ENCODE results near the gene SPIN3.
"Not testable (repeated sequence)": the region's sequence is repeated elsewhere in the genome, so short reads cannot be mapped to it uniquely, and the experiment has no call there.

The SPIN3 gene

GRCh38 chrX:56974408-56974807, 20.9 kb downstream of the SPIN3 start:
- TF ChIP-seq BACH2 (CRISPR knock-in tag; IDR thresholded peaks at IDR 0.05; ENCODE audit: borderline replicate concordance): no peak
- no peak for ATAC-seq

GRCh38 chrX:56969559-56969958, 25.8 kb downstream of the SPIN3 start:
- TF ChIP-seq ZNF8 (CRISPR knock-in tag; IDR thresholded peaks at IDR 0.05): no peak
- no peak for TF ChIP-seq TSHZ2 (CRISPR knock-in tag; IDR thresholded peaks at IDR 0.05)
- no peak for TF ChIP-seq CSRNP3 (CRISPR knock-in tag; IDR thresholded peaks at IDR 0.05)
- no peak for TF ChIP-seq GLIS3 (CRISPR knock-in tag; IDR thresholded peaks at IDR 0.05)
- no peak for TF ChIP-seq ISL1 (CRISPR knock-in tag; IDR thresholded peaks at IDR 0.05)
- TF ChIP-seq POU6F1 (CRISPR knock-in tag; IDR thresholded peaks at IDR 0.05; ENCODE audit: borderline replicate concordance, low read depth): no peak
- no peak for ATAC-seq

DNA sequence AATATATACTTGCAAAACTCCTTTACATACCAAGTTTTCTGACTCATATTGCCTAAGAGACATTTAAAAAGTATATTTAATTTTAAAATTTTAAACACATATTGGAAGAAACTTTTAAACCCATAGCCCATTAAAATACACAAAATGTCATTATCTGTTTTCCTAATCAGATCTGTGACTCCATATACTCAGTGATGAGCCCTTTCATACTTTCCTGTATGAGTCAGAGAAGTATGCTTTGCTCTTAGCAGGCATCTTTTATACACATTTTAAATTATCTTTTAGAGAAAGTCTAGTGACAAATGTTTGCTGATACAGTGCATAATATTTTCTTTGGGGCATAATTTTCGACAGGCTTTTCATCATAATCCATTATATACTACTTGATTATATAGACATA, 26.4 kb downstream of the SPIN3 start:
- ATAC-seq: peak; percentile 79
- peak; percentile 53 for TF ChIP-seq ISL1 (CRISPR knock-in tag; IDR thresholded peaks at IDR 0.05)
- TF ChIP-seq ZNF565 (CRISPR knock-in tag; conservative IDR thresholded peaks at IDR 0.05; ENCODE audit: low read depth): no peak

GRCh38 chrX:56963377-56963776, 32.0 kb downstream of the SPIN3 start:
- TF ChIP-seq TCF4 (CRISPR knock-in tag; IDR thresholded peaks at IDR 0.05; ENCODE audit: borderline replicate concordance) (no peak), TOX (CRISPR knock-in tag; IDR thresholded peaks at IDR 0.05; ENCODE audit: borderline replicate concordance) (no peak), ZFP3 (CRISPR knock-in tag; IDR thresholded peaks at IDR 0.05) (no peak), ZNF8 (CRISPR knock-in tag; IDR thresholded peaks at IDR 0.05) (no peak), PPARA (CRISPR knock-in tag; IDR thresholded peaks at IDR 0.05; ENCODE audit: borderline replicate concordance) (no peak), ISL1 (CRISPR knock-in tag; IDR thresholded peaks at IDR 0.05) (no peak), ZNF70 (CRISPR knock-in tag; IDR thresholded peaks at IDR 0.05) (no peak), ESRRG (CRISPR knock-in tag; IDR thresholded peaks at IDR 0.05) (no peak), BACH2 (CRISPR knock-in tag; IDR thresholded peaks at IDR 0.05; ENCODE audit: borderline replicate concordance) (no peak), CSRNP3 (CRISPR knock-in tag; IDR thresholded peaks at IDR 0.05) (no peak), GLIS3 (CRISPR knock-in tag; IDR thresholded peaks at IDR 0.05) (no peak), ZFP30 (CRISPR knock-in tag; IDR thresholded peaks at IDR 0.05) (no peak)
- TF ChIP-seq, protein P1, sequence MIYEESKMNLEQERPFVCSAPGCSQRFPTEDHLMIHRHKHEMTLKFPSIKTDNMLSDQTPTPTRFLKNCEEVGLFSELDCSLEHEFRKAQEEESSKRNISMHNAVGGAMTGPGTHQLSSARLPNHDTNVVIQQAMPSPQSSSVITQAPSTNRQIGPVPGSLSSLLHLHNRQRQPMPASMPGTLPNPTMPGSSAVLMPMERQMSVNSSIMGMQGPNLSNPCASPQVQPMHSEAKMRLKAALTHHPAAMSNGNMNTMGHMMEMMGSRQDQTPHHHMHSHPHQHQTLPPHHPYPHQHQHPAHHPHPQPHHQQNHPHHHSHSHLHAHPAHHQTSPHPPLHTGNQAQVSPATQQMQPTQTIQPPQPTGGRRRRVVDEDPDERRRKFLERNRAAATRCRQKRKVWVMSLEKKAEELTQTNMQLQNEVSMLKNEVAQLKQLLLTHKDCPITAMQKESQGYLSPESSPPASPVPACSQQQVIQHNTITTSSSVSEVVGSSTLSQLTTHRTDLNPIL (CRISPR knock-in tag; IDR thresholded peaks at IDR 0.05; ENCODE audit: low read depth): no peak
- ATAC-seq: no peak

- no peak for ATAC-seq
- TF ChIP-seq POU6F1 (CRISPR knock-in tag; IDR thresholded peaks at IDR 0.05; ENCODE audit: borderline replicate concordance, low read depth) (no peak), GLIS3 (CRISPR knock-in tag; IDR thresholded peaks at IDR 0.05) (no peak), ESRRG (CRISPR knock-in tag; IDR thresholded peaks at IDR 0.05) (no peak), PPARA (CRISPR knock-in tag; IDR thresholded peaks at IDR 0.05; ENCODE audit: borderline replicate concordance) (no peak), ISL1 (CRISPR knock-in tag; IDR thresholded peaks at IDR 0.05) (no peak), ZC3H10 (CRISPR knock-in tag; IDR thresholded peaks at IDR 0.05) (no peak), CSDC2 (CRISPR knock-in tag; IDR thresholded peaks at IDR 0.05) (no peak)
Observed at GRCh38 chrX:56947699-56948098, 47.6 kb downstream of the SPIN3 start.

DNA sequence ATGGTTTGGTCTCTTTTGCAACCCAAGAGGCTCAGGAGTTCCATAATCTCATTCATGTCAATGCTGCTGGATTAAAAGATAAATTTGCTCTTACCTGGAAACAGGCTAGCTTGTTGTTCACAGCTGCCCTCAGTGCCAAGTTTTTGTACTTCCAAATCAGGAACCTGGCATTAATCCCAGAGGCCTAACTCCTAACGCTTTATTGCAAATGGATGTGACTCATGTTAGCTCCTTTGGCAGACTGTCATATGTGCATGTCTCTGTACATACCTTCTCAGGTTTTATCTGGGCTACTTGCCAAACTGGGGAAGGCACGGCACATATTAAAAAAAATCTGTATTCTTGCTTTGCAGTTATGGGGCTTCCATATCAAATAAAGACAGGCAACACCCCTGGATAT, 49.1 kb downstream of the SPIN3 start:
- not testable (repeated sequence) for ATAC-seq

GRCh38 chrX:56945226-56945625, 50.1 kb downstream of the SPIN3 start:
- ATAC-seq: not testable (repeated sequence)
